Nephron (organoid): ENCODE data around the gene MYH6.

Source experiments
- H3K27ac Mint-ChIP-seq, 3 experiments: 2 replicates each; pipeline ENCODE4 v1.8.0; 2020; ENCODE audit warnings: mixed read lengths in 3 of 3, mild to moderate bottlenecking in 2 of 3, moderate library complexity in 1 of 3
- H3K27me3 Mint-ChIP-seq: 2 replicates; pipeline ENCODE4 v1.8.0; 2021; ENCODE audit warnings: low read depth, mild to moderate bottlenecking, moderate library complexity, mixed read lengths
- H3K36me3 Mint-ChIP-seq: 2 replicates; pipeline ENCODE4 v1.8.0; 2020; ENCODE audit warnings: low read depth, mixed read lengths
- H3K4me1 Mint-ChIP-seq: 2 replicates; pipeline ENCODE4 v1.8.0; 2020; ENCODE audit warnings: mixed read lengths
- H3K4me3 Mint-ChIP-seq, 3 experiments: 2 replicates each; pipeline ENCODE4 v1.8.0; 2020; ENCODE audit warnings: mild to moderate bottlenecking in 3 of 3, mixed read lengths in 3 of 3, moderate library complexity in 2 of 3
- H3K9me3 Mint-ChIP-seq: 2 replicates; pipeline ENCODE4 v1.8.0; 2020; ENCODE audit warnings: mixed read lengths
- TF ChIP-seq, protein P1 (sequence below), 3 experiments: fragments of 200-600 bp; sonication (generic); IDR thresholded peaks; one replicate each; pipeline ENCODE4 v1.5.0; 2021; ENCODE audit warnings: antibody characterized with exemption in 3 of 3; ENCODE audit not compliant: unreplicated experiment in 3 of 3

MYH6 gene

DNA sequence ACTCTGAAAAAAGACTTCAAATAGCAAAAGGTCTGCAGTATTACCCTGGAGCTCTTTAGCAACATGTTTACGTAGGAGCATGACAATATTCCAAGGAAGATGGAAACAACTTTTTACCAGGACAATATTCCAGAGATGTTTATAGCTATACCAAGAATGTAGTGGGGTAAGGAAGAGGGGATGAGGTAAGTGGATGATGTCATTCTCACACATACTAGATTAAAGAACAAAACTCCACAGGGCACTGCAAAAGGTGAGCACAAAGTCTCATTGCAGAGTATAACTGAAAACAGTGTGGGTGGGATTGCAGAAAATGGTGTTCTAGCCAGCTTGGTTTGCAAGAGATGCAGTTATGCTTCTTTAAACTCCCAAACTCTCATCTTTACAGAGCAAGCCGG lies 22.8 kb downstream of the MYH6 start:
- Mint-ChIP-seq H3K4me3 (no peak overlapping the region), H3K27me3 (peaks cover 17% of the 10 kb centered on the region), H3K36me3 (no peaks in the 10 kb centered on the region), H3K27ac (no peak overlapping the region), H3K9me3 (no peaks in the 10 kb centered on the region), H3K4me1 (peaks cover 18% of the 10 kb centered on the region)
- TF ChIP-seq, protein P1, sequence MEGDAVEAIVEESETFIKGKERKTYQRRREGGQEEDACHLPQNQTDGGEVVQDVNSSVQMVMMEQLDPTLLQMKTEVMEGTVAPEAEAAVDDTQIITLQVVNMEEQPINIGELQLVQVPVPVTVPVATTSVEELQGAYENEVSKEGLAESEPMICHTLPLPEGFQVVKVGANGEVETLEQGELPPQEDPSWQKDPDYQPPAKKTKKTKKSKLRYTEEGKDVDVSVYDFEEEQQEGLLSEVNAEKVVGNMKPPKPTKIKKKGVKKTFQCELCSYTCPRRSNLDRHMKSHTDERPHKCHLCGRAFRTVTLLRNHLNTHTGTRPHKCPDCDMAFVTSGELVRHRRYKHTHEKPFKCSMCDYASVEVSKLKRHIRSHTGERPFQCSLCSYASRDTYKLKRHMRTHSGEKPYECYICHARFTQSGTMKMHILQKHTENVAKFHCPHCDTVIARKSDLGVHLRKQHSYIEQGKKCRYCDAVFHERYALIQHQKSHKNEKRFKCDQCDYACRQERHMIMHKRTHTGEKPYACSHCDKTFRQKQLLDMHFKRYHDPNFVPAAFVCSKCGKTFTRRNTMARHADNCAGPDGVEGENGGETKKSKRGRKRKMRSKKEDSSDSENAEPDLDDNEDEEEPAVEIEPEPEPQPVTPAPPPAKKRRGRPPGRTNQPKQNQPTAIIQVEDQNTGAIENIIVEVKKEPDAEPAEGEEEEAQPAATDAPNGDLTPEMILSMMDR (IDR thresholded peaks at IDR 0.05; ENCODE audit: unreplicated experiment in 3 of 3) = no peak

DNA sequence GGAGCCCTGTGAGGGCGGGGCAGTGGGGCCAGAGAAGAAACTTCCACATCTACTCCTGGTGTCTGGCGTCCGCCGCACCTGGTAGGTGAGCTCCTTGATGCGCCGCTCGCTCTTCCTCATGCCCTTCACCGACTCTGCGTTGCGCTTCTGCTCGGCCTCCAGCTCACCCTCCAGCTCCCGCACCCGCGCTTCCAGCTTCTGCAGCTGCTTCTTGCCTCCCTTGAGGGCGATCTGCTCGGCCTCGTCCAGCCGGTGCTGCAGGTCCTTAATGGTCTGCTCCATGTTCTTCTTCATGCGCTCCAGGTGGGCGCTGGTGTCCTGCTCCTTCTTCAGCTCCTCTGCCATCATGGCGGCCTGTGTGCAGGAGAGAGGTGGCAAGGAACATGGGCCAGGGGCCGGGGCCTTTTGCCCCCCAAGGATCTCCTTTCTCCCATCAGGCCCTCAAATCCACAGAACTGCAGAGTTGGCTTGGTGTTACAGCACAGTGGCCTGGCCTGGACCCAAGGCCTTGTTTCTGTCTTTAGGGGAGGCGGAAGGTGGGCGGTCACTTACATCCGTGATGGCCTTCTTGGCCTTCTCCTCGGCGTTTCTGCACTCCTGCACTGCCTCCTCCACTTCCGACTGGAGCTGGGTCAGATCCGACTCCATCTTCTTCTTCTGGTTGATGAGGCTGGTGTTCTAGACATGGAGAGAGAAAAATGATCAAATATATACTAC lies 23.6 kb downstream of the MYH6 start:
- Mint-ChIP-seq H3K4me1 (peaks cover 18% of the 10 kb centered on the region), H3K27ac (no peak overlapping the region), H3K36me3 (no peaks in the 10 kb centered on the region), H3K27me3 (peaks cover 13% of the 10 kb centered on the region), H3K9me3 (no peaks in the 10 kb centered on the region), H3K4me3 (no peak overlapping the region)
- TF ChIP-seq, protein P1 (IDR thresholded peaks at IDR 0.05; ENCODE audit: unreplicated experiment in 3 of 3) = no peak

DNA sequence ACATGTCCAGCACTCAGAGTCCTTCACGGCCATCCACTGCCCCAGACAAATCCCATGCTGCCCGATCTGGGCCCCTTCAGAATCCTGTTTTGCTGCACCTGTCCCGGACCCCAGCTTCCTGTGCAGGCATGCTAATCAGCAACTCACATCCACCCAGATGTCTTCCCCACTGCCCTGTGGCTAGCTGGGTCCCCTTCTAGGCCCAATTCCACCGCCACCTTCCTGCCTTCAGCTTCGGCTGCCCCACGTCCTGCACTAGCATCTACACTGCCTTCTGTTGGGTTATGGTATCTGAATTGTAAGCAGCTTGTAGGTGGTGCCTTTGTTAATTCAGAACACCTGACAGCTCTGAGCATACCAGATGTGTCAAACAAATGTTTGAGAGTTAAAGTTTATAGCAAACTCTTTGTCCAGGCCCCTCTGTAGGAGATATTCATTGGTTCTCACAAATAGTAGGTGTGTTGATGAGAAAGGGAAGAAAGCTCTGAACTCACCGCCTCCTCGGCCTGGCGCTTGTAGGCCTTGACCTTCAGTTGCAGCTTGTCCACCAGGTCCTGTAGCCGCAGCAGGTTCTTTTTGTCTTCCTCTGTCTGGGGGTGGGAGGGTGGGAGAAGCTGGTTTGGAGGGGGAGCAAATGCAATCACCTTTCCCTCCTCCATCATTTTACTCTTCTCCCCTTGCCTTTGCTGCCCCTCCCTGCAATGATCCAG lies 25.2 kb downstream of the MYH6 start:
- H3K4me3 Mint-ChIP-seq = no peak overlapping the region
- no peaks in the 10 kb centered on the region for H3K36me3 Mint-ChIP-seq
- H3K4me1 Mint-ChIP-seq = peaks cover 18% of the 10 kb centered on the region
- TF ChIP-seq, protein P1 (IDR thresholded peaks at IDR 0.05; ENCODE audit: unreplicated experiment in 3 of 3) = no peak
- peaks cover 21% of the 10 kb centered on the region for H3K27me3 Mint-ChIP-seq
- no peak overlapping the region for H3K27ac Mint-ChIP-seq
- H3K9me3 Mint-ChIP-seq = no peaks in the 10 kb centered on the region

DNA sequence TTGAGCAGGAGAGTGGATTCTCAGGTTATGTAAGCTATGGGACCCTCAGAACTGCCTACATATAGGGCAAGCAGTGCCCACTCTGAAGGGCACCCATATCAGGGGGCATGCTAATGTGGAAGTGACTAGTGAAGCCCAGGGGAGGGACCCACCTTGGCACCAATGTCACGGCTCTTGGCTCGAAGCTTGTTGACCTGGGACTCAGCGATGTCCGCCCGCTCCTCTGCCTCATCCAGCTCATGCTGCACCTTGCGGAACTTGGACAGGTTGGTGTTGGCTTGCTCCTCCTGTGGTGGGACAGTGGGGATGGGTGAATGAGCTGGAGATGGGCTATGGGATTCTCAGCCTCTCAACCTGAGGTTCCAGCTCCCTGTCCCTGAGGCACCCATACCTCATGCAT lies 25.8 kb downstream of the MYH6 start:
- Mint-ChIP-seq H3K4me3 (no peak overlapping the region), H3K27ac (no peak overlapping the region), H3K27me3 (peaks cover 25% of the 10 kb centered on the region), H3K36me3 (no peaks in the 10 kb centered on the region), H3K9me3 (no peaks in the 10 kb centered on the region), H3K4me1 (peaks cover 18% of the 10 kb centered on the region)
- TF ChIP-seq, protein P1 (IDR thresholded peaks at IDR 0.05; ENCODE audit: unreplicated experiment in 3 of 3) = no peak

DNA sequence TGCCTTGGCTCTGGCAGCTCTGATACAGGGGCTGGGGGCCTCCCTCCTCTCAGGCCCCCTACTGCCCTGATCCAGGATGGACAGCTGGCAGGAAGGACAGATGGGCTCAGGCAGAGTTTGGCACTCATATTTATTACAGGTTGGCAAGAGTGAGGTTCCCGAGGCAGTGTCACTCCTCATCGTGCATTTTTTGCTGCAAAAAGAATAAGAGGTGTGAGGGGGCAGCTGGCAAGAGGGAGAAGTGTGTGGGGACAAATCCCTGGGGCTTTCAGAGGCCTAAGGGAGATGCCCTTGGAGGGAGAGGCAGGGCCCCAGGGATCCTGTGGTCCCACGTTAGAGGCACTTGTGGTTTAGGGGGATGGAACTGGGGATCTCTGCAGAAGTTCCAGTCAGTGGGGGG lies 26.2 kb downstream of the MYH6 start:
- H3K27ac Mint-ChIP-seq = no peak overlapping the region
- H3K4me1 Mint-ChIP-seq = peaks cover 19% of the 10 kb centered on the region

More for the DNA sequence above, 26.2 kb downstream of the MYH6 start:
- no peak overlapping the region for H3K4me3 Mint-ChIP-seq
- H3K36me3 Mint-ChIP-seq = no peaks in the 10 kb centered on the region
- TF ChIP-seq, protein P1 (IDR thresholded peaks at IDR 0.05; ENCODE audit: unreplicated experiment in 3 of 3) = no peak
- no peaks in the 10 kb centered on the region for H3K9me3 Mint-ChIP-seq
- peaks cover 27% of the 10 kb centered on the region for H3K27me3 Mint-ChIP-seq
